ENCODE data around the gene MCTP1. TPM values are rescaled to one million over a fixed set of nuclear protein-coding genes. Genes with fewer than 3 reads are reported as not detected.

The MCTP1 gene
- total RNA-seq, 1 donor from 2014 or later: 12.8 TPM

DNA sequence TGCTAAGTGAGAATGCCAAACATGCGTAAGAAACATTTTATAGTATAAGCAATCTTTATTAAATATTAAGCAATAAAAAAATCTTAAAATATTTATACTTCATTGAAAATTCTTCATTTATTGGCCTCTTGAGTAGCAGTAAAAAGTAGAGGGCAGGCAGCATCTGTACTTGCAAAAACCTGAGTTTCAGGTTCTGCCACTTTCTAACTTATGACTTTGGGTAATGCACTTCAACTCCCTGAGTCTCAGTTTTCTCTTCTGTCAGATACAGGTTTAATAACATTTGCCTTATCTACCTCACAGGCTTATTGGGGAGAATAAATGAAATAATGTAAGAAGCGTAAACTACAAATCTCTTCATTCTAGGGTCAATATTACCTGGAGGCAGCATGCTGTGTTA, 19.8 kb upstream of the MCTP1 start:
- H3K36me3 ChIP-seq: no peaks in the 10 kb centered on the region
- H3K4me1 ChIP-seq: no peaks in the 10 kb centered on the region
- intact Hi-C loops (cut with DNase I): no loop called here
- DNase-seq (ENCODE audit: extremely low spot score in 2 of 2): no peak
- no peak for TF ChIP-seq POLR2AphosphoS5 (IDR thresholded peaks at IDR 0.05; ENCODE audit: insufficient read depth in 1 of 2, low read depth in 1 of 2)
- no peaks in the 10 kb centered on the region for H3K27me3 ChIP-seq
- H3K9me3 ChIP-seq: no peaks in the 10 kb centered on the region
- no peak overlapping the region for H3K27ac ChIP-seq
- H3K4me3 ChIP-seq: no peak overlapping the region

DNA sequence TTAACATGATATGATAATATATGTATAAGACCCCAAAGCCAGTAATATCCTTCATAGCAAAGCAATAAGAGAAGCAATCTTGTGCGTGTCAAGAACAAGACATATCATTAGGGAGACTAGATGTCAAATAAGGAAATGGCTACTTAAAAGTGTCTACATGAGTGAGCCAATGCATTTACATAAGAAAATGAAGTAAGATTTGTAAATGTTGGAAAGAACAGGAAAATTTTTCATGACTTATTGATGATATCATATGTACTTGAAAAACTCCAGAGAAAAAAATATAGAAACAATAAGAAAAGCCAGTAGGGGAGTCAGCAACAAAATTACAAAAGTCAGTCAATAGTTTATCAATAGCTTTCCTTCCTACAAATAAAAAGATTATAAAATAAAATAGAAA, 13.8 kb upstream of the MCTP1 start:
- Histone ChIP-seq H3K9me3 (no peaks in the 10 kb centered on the region), H3K27me3 (no peaks in the 10 kb centered on the region), H3K36me3 (no peaks in the 10 kb centered on the region), H3K27ac (no peak overlapping the region), H3K4me1 (no peaks in the 10 kb centered on the region), H3K4me3 (no peak overlapping the region)
- intact Hi-C loops (cut with DNase I): no loop called here
- DNase-seq (ENCODE audit: extremely low spot score in 2 of 2): no peak
- TF ChIP-seq POLR2A (IDR thresholded peaks at IDR 0.05): no peak
- no peak for TF ChIP-seq POLR2AphosphoS5 (IDR thresholded peaks at IDR 0.05; ENCODE audit: insufficient read depth in 1 of 2, low read depth in 1 of 2)
- TF ChIP-seq, protein P1, sequence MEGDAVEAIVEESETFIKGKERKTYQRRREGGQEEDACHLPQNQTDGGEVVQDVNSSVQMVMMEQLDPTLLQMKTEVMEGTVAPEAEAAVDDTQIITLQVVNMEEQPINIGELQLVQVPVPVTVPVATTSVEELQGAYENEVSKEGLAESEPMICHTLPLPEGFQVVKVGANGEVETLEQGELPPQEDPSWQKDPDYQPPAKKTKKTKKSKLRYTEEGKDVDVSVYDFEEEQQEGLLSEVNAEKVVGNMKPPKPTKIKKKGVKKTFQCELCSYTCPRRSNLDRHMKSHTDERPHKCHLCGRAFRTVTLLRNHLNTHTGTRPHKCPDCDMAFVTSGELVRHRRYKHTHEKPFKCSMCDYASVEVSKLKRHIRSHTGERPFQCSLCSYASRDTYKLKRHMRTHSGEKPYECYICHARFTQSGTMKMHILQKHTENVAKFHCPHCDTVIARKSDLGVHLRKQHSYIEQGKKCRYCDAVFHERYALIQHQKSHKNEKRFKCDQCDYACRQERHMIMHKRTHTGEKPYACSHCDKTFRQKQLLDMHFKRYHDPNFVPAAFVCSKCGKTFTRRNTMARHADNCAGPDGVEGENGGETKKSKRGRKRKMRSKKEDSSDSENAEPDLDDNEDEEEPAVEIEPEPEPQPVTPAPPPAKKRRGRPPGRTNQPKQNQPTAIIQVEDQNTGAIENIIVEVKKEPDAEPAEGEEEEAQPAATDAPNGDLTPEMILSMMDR (IDR thresholded peaks at IDR 0.05): no peak

DNA sequence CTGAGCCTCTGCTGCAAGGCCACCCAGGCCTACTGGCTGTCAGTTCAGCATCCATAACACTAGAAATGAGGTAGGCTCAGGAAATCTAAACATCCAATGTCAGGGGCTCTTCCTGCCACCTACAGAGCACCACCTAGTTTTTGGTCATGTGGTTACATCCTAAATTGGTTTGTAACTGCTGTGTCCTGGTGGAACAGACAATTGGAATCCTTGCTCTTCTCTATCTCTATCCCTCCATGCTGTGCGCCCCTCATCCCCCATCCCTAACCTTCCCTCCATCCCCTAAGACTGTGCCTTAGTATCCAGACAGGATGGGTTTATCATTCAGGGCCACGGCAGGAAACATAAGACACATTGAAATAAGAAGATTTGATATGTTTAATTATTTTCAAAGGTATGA, 11.4 kb upstream of the MCTP1 start:
- H3K4me3 ChIP-seq: no peak overlapping the region
- intact Hi-C loops (cut with DNase I): no loop called here
- no peaks in the 10 kb centered on the region for H3K4me1 ChIP-seq
- H3K27me3 ChIP-seq: no peaks in the 10 kb centered on the region
- no peak for DNase-seq (ENCODE audit: extremely low spot score in 2 of 2)
- H3K36me3 ChIP-seq: no peaks in the 10 kb centered on the region
- no peak overlapping the region for H3K27ac ChIP-seq
- H3K9me3 ChIP-seq: no peaks in the 10 kb centered on the region
- TF ChIP-seq, protein P1 (IDR thresholded peaks at IDR 0.05): no peak
- no peak for TF ChIP-seq POLR2A (IDR thresholded peaks at IDR 0.05)
- TF ChIP-seq POLR2AphosphoS5 (IDR thresholded peaks at IDR 0.05; ENCODE audit: insufficient read depth in 1 of 2, low read depth in 1 of 2): no peak

DNA sequence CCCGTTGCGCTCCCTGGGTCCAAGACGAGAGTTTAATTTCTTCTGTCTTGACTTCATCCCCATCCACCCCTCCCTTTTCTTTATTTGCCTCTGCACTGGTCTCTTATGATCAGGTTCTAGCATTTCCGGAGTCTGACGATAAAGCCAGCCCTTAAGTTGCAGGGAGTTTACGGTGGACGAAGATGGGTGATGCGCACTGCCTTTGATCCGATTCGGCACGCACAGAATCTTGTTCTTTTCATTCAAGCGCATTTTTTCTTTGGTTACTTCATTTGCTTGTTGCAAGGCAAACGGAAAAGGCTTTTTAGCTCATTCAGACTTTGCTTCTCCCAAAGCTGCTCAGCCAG, 488 bp upstream of the MCTP1 start:
- DNase-seq (ENCODE audit: extremely low spot score in 2 of 2): no peak
- Histone ChIP-seq H3K36me3 (no peaks in the 10 kb centered on the region), H3K4me3 (peak overlapping the region; percentile 47 to 53), H3K27me3 (no peaks in the 10 kb centered on the region), H3K27ac (no peak overlapping the region), H3K4me1 (peaks cover 26% of the 10 kb centered on the region), H3K9me3 (no peaks in the 10 kb centered on the region)
- intact Hi-C loops (cut with DNase I): no loop called here
- no peak for TF ChIP-seq POLR2AphosphoS5 (IDR thresholded peaks at IDR 0.05; ENCODE audit: insufficient read depth in 1 of 2, low read depth in 1 of 2)
- TF ChIP-seq, protein P1 (IDR thresholded peaks at IDR 0.05): no peak

DNA sequence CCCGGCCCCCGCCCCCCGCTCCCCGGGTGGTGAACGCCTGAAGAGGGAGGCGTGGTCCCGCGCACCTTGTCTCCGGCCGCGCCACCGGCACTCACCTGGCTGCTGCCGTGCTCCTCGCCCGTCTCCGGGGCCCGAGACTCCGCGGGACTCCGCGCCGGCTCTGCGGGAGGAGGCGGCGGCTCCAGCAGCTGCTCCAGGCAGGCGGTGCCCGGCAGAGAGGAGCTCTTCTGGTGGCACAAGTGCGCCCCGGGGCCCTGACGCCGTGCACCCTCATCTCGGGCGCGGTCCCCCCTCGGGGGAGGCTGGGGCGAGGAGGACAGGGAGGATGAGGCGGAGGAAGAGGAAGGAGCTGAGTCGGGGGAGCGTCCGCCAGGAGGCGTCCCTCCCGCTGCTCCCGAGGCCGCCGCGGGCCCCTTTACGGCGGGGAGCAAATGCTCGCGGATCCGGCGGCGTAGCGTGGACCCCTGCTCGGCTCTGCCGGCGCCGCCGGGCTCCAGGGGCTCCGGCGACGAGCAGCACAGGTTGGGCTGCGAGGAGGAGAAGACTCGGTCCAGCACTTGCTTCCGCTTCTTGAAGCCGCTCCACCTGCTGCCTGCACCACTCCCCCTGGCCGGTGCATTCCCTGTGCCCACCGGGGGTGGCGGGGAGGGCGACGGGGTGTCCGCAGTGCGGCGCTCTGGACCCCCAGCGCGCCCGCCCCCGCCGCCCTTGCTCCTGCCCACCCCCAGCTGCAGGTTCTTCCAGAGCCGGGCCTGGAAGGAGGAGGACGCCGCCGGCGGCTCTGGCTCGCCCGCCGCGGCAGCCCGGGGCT, 928 bp downstream of the MCTP1 start:
- Histone ChIP-seq H3K4me3 (peak overlapping the region; percentile 47 to 53), H3K4me1 (peaks cover 26% of the 10 kb centered on the region), H3K36me3 (no peaks in the 10 kb centered on the region), H3K9me3 (no peaks in the 10 kb centered on the region), H3K27ac (no peak overlapping the region), H3K27me3 (no peaks in the 10 kb centered on the region)
- DNase-seq (ENCODE audit: extremely low spot score in 2 of 2): no peak
- intact Hi-C loops (cut with DNase I): no loop called here
- TF ChIP-seq POLR2A (IDR thresholded peaks at IDR 0.05) (no peak), POLR2AphosphoS5 (IDR thresholded peaks at IDR 0.05; ENCODE audit: insufficient read depth in 1 of 2, low read depth in 1 of 2) (no peak)
- TF ChIP-seq, protein P1 (IDR thresholded peaks at IDR 0.05): no peak

All from vagina (tissue), 2 donors.